K562 (cell line): Measurements from ENCODE around the gene CABP7. TPM values are rescaled to one million over a fixed set of nuclear protein-coding genes. Genes with fewer than 3 reads are reported as not detected.

Experiments used
- CAMTA2 ChIP-seq: fragments of 250-450 bp; sonication (Bioruptor Pico); conservative IDR thresholded peaks from 2 replicates; pipeline ENCODE4 v1.5.1; 2022
- CBFB ChIP-seq: sonication (generic); formaldehyde crosslinking; IDR thresholded peaks from 2 replicates; pipeline ENCODE4 v1.4.0; 2020; ENCODE audit warnings: mild to moderate bottlenecking, missing genetic modification reagents
- CBX3 ChIP-seq, 2 experiments: IDR thresholded peaks; 1 replicate in 1 of 2; 2 replicates in 1 of 2; pipeline ENCODE4 v1.6.1; 2012; ENCODE audit warnings: inconsistent platforms in 2 of 2, low read length in 2 of 2, borderline replicate concordance in 1 of 2, control low read depth in 1 of 2
- CBX5 ChIP-seq: IDR thresholded peaks from 2 replicates; pipeline ENCODE4 v1.6.1; 2014; ENCODE audit warnings: low read depth, borderline replicate concordance
- EGR1 ChIP-seq: fragments of 450-650 bp; conservative IDR thresholded peaks from 2 replicates; pipeline ENCODE4 v1.6.1; 2017; ENCODE audit warnings: mild to moderate bottlenecking
- FOSL1 ChIP-seq: fragments of 200-800 bp; sonication (Bioruptor generic); conservative IDR thresholded peaks from 2 replicates; pipeline ENCODE4 v1.6.1; 2016; ENCODE audit warnings: missing genetic modification characterization, missing compliant biosample characterization
- MAFK ChIP-seq: IDR thresholded peaks from 2 replicates; pipeline ENCODE4 v1.6.1; 2011; ENCODE audit warnings: low read length, improper control_type of control experiment
- PML ChIP-seq: IDR thresholded peaks from 2 replicates; pipeline ENCODE4 v1.6.1; 2012; ENCODE audit warnings: low read length, inconsistent platforms
- RFX7 ChIP-seq: fragments of 250-450 bp; sonication (Bioruptor Pico); IDR thresholded peaks from 2 replicates; pipeline ENCODE4 v1.5.1; 2021; ENCODE audit warnings: mild to moderate bottlenecking
- SMARCA4 ChIP-seq: fragments of 450-650 bp; IDR thresholded peaks from 2 replicates; pipeline ENCODE4 v1.6.1; 2016
- SNIP1 ChIP-seq: fragments of 450-650 bp; IDR thresholded peaks from 2 replicates; pipeline ENCODE4 v1.7.1; 2017; ENCODE audit warnings: low read depth, mild to moderate bottlenecking
- ZBTB17 ChIP-seq: fragments of 450-650 bp; formaldehyde crosslinking; IDR thresholded peaks from 2 replicates; pipeline ENCODE4 v1.4.0; 2020; ENCODE audit warnings: mild to moderate bottlenecking
- ZNF174 ChIP-seq: fragments of 250-450 bp; sonication (Bioruptor Pico); IDR thresholded peaks from 2 replicates; pipeline ENCODE4 v1.4.0; 2020; ENCODE audit warnings: mild to moderate bottlenecking
- ZNF436 ChIP-seq: fragments of 250-450, 450-650 bp; sonication (Bioruptor Pico); formaldehyde crosslinking; IDR thresholded peaks from 2 replicates; pipeline ENCODE4 v1.7.0; 2020; ENCODE audit warnings: mild to moderate bottlenecking
- polyA plus RNA-seq, 8 experiments: library from polyadenylated mRNA; depleted of rRNA in 4 of 8; stranded (reverse) in 5 of 8; unstranded in 3 of 8; fragments of >200 nt; fragmentation: Nextera tagmentation in 2 of 8; fragmentation: Illumina TruSeq in 1 of 8; extraction: Ambion mirVana in 2 of 8; extraction: Trizol in 1 of 8; gene quantifications; 2 replicates each; pipeline versions ENCODE4 v1.2.1 to v1.2.3, GENCODE V29; 2011 to 2014; ENCODE audit warnings: inconsistent platforms in 1 of 8, missing spikeins in 1 of 8
- total RNA-seq, 7 experiments: library from RNA; depleted of rRNA in 6 of 7; stranded (reverse); fragments of >200 nt in 6 of 7; fragmentation: Illumina TruSeq in 2 of 7; extraction: Trizol in 2 of 7; gene quantifications; 2 replicates each; pipeline versions ENCODE4 v1.2.1 to v1.2.3, GENCODE V29; 2011 to 2021; ENCODE audit warnings: low replicate concordance in 1 of 7
- TF ChIP-seq, protein P1 (sequence below), 2 experiments: fragments of 250-450 bp in 1 of 2; fragments of 450-650 bp in 1 of 2; sonication (Bioruptor Pico) in 1 of 2; IDR thresholded peaks; 2 replicates each; pipeline versions ENCODE4 v1.6.1 to v1.8.0; 2016 to 2021; ENCODE audit warnings: mild to moderate bottlenecking in 2 of 2, moderate library complexity in 2 of 2, missing compliant biosample characterization in 1 of 2, missing genetic modification characterization in 1 of 2
- TF ChIP-seq, protein P2 (sequence below), 2 experiments: fragments of 450-650 bp in 1 of 2; sonication (generic) in 1 of 2; formaldehyde crosslinking in 1 of 2; IDR thresholded peaks in 1 of 2; conservative IDR thresholded peaks in 1 of 2; 2 replicates each; pipeline versions ENCODE4 v1.6.1 to v1.8.1; 2016 to 2023; ENCODE audit warnings: mild to moderate bottlenecking in 2 of 2, moderate library complexity in 2 of 2, inconsistent platforms in 1 of 2, missing genetic modification reagents in 1 of 2
- TF ChIP-seq, protein P3 (sequence below), 2 experiments: fragments of 150-350 bp in 1 of 2; IDR thresholded peaks; 2 replicates each; pipeline ENCODE4 v1.6.1; 2012 to 2016; ENCODE audit warnings: low read depth in 2 of 2, low read length in 2 of 2, mild to moderate bottlenecking in 1 of 2, moderate library complexity in 1 of 2
- TF ChIP-seq, protein P4 (sequence below): fragments of 450-650 bp; IDR thresholded peaks from 2 replicates; pipeline ENCODE4 v1.6.1; 2018; ENCODE audit not compliant: partially characterized antibody

CABP7 gene
- total and polyA plus RNA-seq, 9 of the 15 experiments (the other 6 are each of a cell fraction or from before 2014, with no cell fraction given), result not detected

DNA sequence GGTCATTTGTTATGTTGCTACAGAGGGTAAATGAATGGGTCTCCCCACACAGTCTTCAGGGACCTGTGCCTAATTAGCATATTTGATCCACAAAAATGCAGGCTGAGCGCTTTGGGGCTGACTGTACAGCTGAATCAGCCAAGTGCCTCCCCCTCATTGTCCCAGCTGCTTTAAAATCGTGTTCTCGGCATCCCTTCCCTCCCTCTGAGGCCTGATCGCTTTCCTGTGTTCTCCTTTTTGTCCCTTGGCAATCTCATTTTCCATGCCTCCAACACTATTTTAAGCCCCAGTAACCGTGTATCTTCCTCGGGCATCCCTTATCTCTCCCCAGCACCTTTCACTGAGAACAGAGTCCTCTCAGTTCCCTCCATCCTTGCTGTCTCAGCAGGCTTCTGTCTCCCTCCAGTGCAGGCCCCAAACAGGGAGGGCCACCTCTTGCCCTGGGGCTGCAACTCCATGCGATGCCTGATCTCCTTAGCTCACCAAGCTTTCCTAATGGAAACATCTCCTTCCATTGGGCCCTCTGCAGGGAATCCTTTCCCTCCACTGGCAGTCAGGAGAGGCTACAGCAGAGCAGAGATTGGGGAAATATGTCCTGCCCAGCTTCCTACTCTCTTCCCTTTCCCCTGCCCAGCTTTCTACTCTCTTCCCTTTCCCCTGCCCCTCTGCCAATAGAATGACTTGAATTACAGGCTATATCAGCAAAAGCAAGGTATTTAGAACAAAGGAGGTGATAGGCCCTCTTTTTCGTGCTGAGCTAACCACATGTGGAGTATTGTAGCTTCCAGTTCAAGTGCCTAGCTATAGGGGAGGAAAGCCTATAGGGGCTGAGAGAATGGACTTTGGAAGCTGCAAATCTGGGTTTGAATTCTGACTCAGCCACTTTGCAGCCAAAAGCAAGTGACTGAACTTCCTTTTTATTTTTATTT is 61.2 kb downstream of the CABP7 start (continued):
- TF ChIP-seq SMARCA4 (peak; percentile 96), SNIP1 (no peak), CAMTA2 (CRISPR knock-in tag) (no peak), FOSL1 (tag) (peak; percentile 88), ZBTB17 (CRISPR knock-in tag) (peak; percentile 94), CBX5 (peak; percentile 52; the same call in 1 of the 2 replicates), CBFB (no peak), EGR1 (peak; percentile 63), ZNF436 (CRISPR knock-in tag) (no peak), CBX3 (IDR thresholded peaks at IDR 0.05; ENCODE audit: borderline replicate concordance in 1 of 2, low read length in 2 of 2) (no peak), PML (peak; percentile 87), ZNF174 (CRISPR knock-in tag) (no peak), RFX7 (CRISPR knock-in tag) (no peak), MAFK (peak; percentile 59)
- TF ChIP-seq, protein P1, sequence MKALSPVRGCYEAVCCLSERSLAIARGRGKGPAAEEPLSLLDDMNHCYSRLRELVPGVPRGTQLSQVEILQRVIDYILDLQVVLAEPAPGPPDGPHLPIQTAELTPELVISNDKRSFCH (CRISPR knock-in tag; IDR thresholded peaks at IDR 0.05), result no peak
- TF ChIP-seq, protein P1 (tag; IDR thresholded peaks at IDR 0.05), result 0 out of 2 replicates have a peak, but pooled peaks have one; percentile 43
- TF ChIP-seq, protein P2, sequence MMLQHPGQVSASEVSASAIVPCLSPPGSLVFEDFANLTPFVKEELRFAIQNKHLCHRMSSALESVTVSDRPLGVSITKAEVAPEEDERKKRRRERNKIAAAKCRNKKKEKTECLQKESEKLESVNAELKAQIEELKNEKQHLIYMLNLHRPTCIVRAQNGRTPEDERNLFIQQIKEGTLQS (IDR thresholded peaks at IDR 0.05), result peak; percentile 38; the same call in 1 of the 2 replicates
- TF ChIP-seq, protein P2 (CRISPR knock-in tag; conservative IDR thresholded peaks at IDR 0.05), result no peak
- TF ChIP-seq, protein P3, sequence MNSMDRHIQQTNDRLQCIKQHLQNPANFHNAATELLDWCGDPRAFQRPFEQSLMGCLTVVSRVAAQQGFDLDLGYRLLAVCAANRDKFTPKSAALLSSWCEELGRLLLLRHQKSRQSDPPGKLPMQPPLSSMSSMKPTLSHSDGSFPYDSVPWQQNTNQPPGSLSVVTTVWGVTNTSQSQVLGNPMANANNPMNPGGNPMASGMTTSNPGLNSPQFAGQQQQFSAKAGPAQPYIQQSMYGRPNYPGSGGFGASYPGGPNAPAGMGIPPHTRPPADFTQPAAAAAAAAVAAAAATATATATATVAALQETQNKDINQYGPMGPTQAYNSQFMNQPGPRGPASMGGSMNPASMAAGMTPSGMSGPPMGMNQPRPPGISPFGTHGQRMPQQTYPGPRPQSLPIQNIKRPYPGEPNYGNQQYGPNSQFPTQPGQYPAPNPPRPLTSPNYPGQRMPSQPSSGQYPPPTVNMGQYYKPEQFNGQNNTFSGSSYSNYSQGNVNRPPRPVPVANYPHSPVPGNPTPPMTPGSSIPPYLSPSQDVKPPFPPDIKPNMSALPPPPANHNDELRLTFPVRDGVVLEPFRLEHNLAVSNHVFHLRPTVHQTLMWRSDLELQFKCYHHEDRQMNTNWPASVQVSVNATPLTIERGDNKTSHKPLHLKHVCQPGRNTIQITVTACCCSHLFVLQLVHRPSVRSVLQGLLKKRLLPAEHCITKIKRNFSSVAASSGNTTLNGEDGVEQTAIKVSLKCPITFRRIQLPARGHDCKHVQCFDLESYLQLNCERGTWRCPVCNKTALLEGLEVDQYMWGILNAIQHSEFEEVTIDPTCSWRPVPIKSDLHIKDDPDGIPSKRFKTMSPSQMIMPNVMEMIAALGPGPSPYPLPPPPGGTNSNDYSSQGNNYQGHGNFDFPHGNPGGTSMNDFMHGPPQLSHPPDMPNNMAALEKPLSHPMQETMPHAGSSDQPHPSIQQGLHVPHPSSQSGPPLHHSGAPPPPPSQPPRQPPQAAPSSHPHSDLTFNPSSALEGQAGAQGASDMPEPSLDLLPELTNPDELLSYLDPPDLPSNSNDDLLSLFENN (IDR thresholded peaks at IDR 0.05; ENCODE audit: low read depth in 2 of 2, low read length in 2 of 2), result peak in 1 of 2 experiments; percentile 90; a peak in 2 of 4 replicates
- TF ChIP-seq, protein P4, sequence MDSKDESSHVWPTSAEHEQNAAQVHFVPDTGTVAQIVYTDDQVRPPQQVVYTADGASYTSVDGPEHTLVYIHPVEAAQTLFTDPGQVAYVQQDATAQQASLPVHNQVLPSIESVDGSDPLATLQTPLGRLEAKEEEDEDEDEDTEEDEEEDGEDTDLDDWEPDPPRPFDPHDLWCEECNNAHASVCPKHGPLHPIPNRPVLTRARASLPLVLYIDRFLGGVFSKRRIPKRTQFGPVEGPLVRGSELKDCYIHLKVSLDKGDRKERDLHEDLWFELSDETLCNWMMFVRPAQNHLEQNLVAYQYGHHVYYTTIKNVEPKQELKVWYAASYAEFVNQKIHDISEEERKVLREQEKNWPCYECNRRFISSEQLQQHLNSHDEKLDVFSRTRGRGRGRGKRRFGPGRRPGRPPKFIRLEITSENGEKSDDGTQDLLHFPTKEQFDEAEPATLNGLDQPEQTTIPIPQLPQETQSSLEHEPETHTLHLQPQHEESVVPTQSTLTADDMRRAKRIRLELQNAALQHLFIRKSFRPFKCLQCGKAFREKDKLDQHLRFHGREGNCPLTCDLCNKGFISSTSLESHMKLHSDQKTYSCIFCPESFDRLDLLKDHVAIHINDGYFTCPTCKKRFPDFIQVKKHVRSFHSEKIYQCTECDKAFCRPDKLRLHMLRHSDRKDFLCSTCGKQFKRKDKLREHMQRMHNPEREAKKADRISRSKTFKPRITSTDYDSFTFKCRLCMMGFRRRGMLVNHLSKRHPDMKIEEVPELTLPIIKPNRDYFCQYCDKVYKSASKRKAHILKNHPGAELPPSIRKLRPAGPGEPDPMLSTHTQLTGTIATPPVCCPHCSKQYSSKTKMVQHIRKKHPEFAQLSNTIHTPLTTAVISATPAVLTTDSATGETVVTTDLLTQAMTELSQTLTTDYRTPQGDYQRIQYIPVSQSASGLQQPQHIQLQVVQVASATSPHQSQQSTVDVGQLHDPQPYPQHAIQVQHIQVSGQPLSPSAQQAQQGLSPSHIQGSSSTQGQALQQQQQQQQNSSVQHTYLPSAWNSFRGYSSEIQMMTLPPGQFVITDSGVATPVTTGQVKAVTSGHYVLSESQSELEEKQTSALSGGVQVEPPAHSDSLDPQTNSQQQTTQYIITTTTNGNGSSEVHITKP, result peak; percentile 29
